MCF 10A (cell line): Measurements from ENCODE around the gene KRT79. TPM values are rescaled to one million over a fixed set of nuclear protein-coding genes. Genes with fewer than 3 reads are reported as not detected.

ENCODE experiments used
- BruUV-seq: library from RNA; stranded (reverse); fragments of 400-500 nt; replicated peaks from 2 replicates; lab custom pipeline; 2021; lab: Mats Ljungman, UMichigan
- CTCF ChIA-PET: fragments of 300-600 bp; sonication (Branson Sonifier 250); formaldehyde crosslinking; extraction: SDS; loops from one replicate; lab custom pipeline; 2021; ENCODE audit warnings: antibody characterized with exemption, inconsistent platforms; lab: Yijun Ruan, JAX
- POLR2A ChIA-PET: fragments of 300-600, 350-650 bp; sonication (Branson Sonifier 250); formaldehyde crosslinking; extraction: SDS; loops from one replicate; lab custom pipeline; 2020; ENCODE audit warnings: antibody characterized with exemption, inconsistent platforms; lab: Yijun Ruan, JAX
- DNase-seq: peaks from one replicate; pipeline ENCODE4 v3.0.0-alpha.2; 2018; ENCODE audit not compliant: unreplicated experiment
- H3K27ac Mint-ChIP-seq: one replicate; pipeline ENCODE4 v1.8.0; 2022; ENCODE audit warnings: mild to moderate bottlenecking, low read depth, mixed read lengths; ENCODE audit not compliant: unreplicated experiment
- H3K27me3 Mint-ChIP-seq: one replicate; pipeline ENCODE4 v1.8.0; 2022; ENCODE audit warnings: mixed read lengths; ENCODE audit not compliant: insufficient read depth, unreplicated experiment
- H3K36me3 Mint-ChIP-seq: one replicate; pipeline ENCODE4 v1.8.0; 2022; ENCODE audit warnings: mild to moderate bottlenecking, moderate library complexity, mixed read lengths; ENCODE audit not compliant: insufficient read depth, unreplicated experiment
- H3K4me1 Mint-ChIP-seq: one replicate; pipeline ENCODE4 v1.8.0; 2022; ENCODE audit warnings: mixed read lengths; ENCODE audit not compliant: insufficient read depth, unreplicated experiment
- H3K4me3 Mint-ChIP-seq: one replicate; pipeline ENCODE4 v1.8.0; 2022; ENCODE audit warnings: mild to moderate bottlenecking, moderate library complexity, mixed read lengths; ENCODE audit not compliant: unreplicated experiment
- H3K9me3 Mint-ChIP-seq: one replicate; pipeline ENCODE4 v1.8.0; 2022; ENCODE audit warnings: mixed read lengths; ENCODE audit not compliant: unreplicated experiment
- intact Hi-C: fragments of 100-400 bp; cut with micrococcal nuclease; formaldehyde crosslinking; loops from 2 replicates; pipeline ENCODE4 v1.14.1; 2022
- total RNA-seq: library from RNA; stranded (reverse); gene quantifications from 2 replicates; pipeline ENCODE4 v1.2.3, GENCODE V29; 2022
- TF ChIP-seq, protein P1 (sequence below): fragments of 200-600 bp; IDR thresholded peaks from one replicate; pipeline ENCODE4 v1.8.0; 2022; ENCODE audit warnings: antibody characterized with exemption, mild to moderate bottlenecking; ENCODE audit not compliant: unreplicated experiment

Gene KRT79
- total RNA-seq, 1 experiment from 2014 or later, result not detected

DNA sequence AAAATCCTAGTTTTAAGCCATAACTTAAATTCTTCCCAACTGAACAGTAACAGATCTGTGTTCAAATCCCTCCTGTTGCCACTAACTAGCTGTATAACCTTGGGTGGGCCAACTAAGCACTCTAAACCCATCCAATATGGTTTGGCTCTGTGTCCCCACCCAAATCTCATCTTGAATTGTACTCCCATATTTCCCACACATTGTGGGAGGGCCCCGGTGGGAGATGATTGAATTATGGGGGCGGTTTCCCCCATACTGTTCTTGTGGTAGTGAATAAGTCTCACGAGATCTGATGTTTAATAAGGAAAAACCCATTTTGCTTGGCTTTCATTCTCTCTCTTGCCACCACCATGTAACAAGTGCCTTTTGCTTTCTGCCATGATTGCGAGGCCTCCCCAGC, 18.9 kb downstream of the KRT79 start:
- no peak for DNase-seq
- intact Hi-C loops, result no loop called here
- TF ChIP-seq, protein P1, sequence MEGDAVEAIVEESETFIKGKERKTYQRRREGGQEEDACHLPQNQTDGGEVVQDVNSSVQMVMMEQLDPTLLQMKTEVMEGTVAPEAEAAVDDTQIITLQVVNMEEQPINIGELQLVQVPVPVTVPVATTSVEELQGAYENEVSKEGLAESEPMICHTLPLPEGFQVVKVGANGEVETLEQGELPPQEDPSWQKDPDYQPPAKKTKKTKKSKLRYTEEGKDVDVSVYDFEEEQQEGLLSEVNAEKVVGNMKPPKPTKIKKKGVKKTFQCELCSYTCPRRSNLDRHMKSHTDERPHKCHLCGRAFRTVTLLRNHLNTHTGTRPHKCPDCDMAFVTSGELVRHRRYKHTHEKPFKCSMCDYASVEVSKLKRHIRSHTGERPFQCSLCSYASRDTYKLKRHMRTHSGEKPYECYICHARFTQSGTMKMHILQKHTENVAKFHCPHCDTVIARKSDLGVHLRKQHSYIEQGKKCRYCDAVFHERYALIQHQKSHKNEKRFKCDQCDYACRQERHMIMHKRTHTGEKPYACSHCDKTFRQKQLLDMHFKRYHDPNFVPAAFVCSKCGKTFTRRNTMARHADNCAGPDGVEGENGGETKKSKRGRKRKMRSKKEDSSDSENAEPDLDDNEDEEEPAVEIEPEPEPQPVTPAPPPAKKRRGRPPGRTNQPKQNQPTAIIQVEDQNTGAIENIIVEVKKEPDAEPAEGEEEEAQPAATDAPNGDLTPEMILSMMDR, result no peak
- BruUV-seq, result no TSS peak
- CTCF ChIA-PET, result no interaction called here
- Mint-ChIP-seq H3K36me3 (no peaks in the 10 kb centered on the region), H3K4me3 (no peak overlapping the region), H3K27ac (no peak overlapping the region), H3K9me3 (no peaks in the 10 kb centered on the region), H3K4me1 (peaks cover 6% of the 10 kb centered on the region), H3K27me3 (peaks cover 38% of the 10 kb centered on the region)
- POLR2A ChIA-PET, result no interaction called here

DNA sequence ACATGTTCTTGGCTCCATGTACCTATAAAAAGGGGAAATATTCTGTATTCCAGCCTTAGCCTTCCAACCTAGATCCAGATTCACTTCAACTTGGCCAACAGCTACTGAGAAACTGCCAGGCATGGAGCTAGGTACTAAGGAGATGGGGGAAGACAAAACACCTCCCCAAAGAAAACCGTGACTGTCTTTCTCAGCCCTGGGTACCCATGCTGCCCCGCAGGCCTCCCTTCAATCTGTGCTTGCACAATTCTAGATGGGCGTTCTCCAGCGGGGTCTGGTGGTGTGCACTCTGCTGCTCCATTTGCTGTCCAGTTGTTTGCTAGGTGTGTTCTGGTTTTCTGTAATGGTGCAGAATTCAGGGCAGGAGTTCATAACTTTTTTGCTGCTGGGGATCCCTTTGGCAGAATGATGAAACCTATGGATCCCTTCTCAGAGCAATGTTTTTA, 19.4 kb downstream of the KRT79 start:
- peaks cover 6% of the 10 kb centered on the region for H3K4me1 Mint-ChIP-seq
- H3K4me3 Mint-ChIP-seq, result no peak overlapping the region
- H3K36me3 Mint-ChIP-seq, result no peaks in the 10 kb centered on the region
- no peak overlapping the region for H3K27ac Mint-ChIP-seq
- CTCF ChIA-PET, result no interaction called here
- no peaks in the 10 kb centered on the region for H3K9me3 Mint-ChIP-seq
- no peak for DNase-seq
- POLR2A ChIA-PET, result no interaction called here
- H3K27me3 Mint-ChIP-seq, result peaks cover 38% of the 10 kb centered on the region
- TF ChIP-seq, protein P1, result no peak
- BruUV-seq, result no TSS peak
- intact Hi-C loops, result no loop called here

DNA sequence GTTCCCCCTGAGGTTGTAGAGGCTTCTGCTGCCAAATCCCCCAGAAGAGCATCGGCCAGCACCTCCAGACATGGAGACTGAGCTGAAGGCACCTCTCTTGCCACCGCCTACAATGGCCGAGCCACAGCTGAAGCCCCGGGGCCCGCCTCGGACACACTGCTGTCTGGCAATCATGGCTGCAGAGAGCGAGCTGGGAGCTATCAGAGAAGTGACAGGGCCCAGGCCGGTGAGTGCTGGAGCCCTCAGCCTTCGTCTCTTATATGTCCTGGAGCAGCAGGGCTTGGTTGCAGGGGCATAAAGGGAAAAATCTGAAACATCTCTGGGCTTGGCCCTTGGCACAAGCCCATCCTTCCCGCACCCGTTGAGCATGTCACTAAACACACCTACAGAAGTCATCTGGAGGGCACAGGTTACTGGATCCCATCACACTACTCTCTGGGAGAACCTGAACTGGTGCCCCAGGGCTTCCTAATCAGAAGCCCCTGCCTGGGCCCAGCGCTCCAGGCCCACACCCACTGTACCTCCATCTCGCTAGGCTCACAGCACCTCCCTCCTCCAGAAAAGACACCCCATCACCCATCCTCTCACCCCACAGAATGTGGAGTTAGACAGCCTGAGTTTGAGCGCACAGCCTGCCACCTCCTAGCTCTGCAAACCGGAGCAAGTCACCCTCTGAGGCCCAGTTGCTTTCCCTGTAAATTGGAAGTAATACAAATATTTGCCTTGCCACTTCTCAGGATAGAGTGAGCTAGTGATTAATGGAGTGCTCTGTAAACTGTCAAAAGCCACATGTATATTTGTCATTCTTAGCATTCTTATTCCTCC, 20.0 kb downstream of the KRT79 start, which contains the start of gene KRT4:
TSS of gene KRT4 (minus strand) at position 232 of the 825 bp plus-strand sequence. CDS start at position 174, 58 bp downstream.
- H3K9me3 Mint-ChIP-seq, result no peaks in the 10 kb centered on the region
- ChIA-PET CTCF (interaction anchor here (0.8 kb wide), 1 partner anchor 30 kb away, joined by 6 read pairs; no protein-coding TSS in a partner anchor), POLR2A (interaction anchor here (0.6 kb wide), 2 partner anchors 61 to 477 kb away, joined by 3 read pairs; no protein-coding TSS in a partner anchor)
- no TSS peak for BruUV-seq
- TF ChIP-seq, protein P1, result no peak
- intact Hi-C loops, result no loop called here
- no peak within 1 kb of the TSS for H3K4me3 Mint-ChIP-seq
- H3K4me1 Mint-ChIP-seq, result peaks cover 6% of the 10 kb centered on the region
- DNase-seq, result no peak
- peaks cover 38% of the 10 kb centered on the region for H3K27me3 Mint-ChIP-seq
- no peak within 1 kb of the TSS for H3K27ac Mint-ChIP-seq
- H3K36me3 Mint-ChIP-seq, result no peaks in the 10 kb centered on the region

DNA sequence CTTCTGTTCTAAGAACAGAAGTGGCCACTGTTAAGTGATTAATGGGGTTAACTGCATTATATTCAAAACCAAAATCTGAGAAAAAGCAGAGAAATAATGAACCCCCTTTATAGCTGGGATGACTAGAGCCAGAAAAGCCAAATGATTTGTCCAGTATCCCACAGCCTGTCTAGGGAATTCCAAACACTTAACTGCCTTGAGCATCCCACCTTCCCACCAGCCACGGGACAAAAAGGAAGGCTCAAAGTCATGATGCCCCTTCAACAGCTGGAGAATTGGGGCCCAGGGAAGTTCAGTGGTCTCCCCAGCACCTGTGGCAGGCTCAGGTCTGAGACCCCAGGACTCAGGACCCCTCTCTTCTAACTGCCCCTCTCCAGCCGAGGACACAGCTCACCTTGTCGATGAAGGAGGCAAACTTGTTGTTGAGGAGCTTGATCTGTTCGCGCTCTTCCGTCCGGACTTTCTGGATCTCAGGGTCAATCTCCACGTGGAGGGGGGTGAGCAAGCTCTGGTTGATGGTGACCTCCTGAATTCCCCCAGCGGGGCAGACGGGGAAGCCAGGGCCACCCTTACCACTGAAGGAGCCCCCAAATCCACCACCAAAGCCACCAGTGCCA, 20.8 kb downstream of the KRT79 start:
- no peak for DNase-seq
- peaks cover 6% of the 10 kb centered on the region for H3K4me1 Mint-ChIP-seq
- H3K36me3 Mint-ChIP-seq, result no peaks in the 10 kb centered on the region
- POLR2A ChIA-PET, result interaction anchor here (0.6 kb wide), 2 partner anchors 61 to 476 kb away, joined by 3 read pairs; no protein-coding TSS in a partner anchor
- no TSS peak for BruUV-seq
- intact Hi-C loops, result no loop called here
- CTCF ChIA-PET, result interaction anchor here (0.8 kb wide), 1 partner anchor 31 kb away, joined by 6 read pairs; no protein-coding TSS in a partner anchor
- H3K4me3 Mint-ChIP-seq, result no peak overlapping the region
- H3K9me3 Mint-ChIP-seq, result no peaks in the 10 kb centered on the region
- no peak overlapping the region for H3K27ac Mint-ChIP-seq
- H3K27me3 Mint-ChIP-seq, result peaks cover 38% of the 10 kb centered on the region
- TF ChIP-seq, protein P1, result no peak
